GM18520 (cell line): ENCODE results near the gene MTF1.

Experiments used
- ATAC-seq: cut with Tn5 transposase; IDR thresholded peaks from one replicate; pipeline ENCODE4 v1.9.1; 2021; ENCODE audit not compliant: unreplicated experiment

MTF1 gene

DNA sequence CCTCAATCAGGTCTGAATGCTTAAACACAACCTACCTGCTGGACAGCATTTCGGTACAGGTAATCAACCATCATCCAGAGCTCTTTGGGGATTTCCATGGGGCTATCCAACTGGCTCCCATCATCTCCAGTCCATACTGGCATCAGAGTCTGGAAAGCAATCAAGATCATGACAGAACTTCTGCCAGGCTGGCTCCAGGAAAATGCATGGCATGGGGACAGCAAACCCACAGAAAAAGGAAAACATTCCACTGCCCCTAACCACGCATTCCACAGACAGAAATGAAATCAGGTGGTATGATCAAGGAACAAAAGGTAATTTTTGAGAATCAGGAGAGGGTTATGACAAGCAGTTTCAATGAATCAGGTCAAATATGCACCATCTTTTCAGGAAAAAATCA is 9.1 kb upstream of the MTF1 start:
- no peak for ATAC-seq

GRCh38 chr1:37867784-37868183 is 8.4 kb upstream of the MTF1 start:
- no peak for ATAC-seq

DNA sequence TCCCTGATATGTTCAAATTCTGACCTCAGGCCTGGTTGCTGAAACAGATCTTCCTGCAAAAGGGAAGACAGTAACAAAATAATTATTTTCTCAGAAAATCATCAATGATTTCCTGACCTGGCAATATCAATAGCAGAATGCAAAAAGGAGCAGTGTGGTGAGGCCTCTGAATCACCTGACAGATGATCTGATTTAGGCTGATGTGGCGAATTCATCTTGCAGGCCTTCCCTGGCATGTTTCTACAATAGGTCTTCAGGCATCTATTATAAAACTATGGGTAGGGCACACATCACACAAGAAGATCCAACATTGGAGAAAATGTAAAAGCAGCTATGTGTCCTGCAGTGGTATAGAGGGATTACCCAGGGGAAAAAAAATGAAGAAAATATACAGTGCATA is 7.1 kb upstream of the MTF1 start:
- no peak for ATAC-seq

GRCh38 chr1:37865348-37866120 is 6.1 kb upstream of the MTF1 start:
- ATAC-seq = no peak

DNA sequence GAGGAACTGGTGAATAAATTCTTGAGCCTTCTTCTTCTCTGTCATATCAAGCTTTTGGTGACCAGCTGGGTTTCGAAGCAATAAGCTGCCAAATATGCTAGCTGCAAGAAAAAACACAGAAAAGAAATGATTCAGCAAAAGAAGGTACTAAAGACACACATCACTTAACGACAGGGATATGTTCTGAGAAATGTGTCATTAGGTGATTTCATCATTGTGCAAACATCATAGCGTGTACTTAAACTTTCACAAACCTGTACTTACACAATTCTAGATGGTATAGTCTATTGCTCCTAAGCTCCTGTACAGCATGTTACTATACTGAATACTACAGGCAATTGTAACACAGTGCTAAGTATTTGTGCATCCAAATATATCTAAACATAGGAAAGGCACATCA is 2.9 kb upstream of the MTF1 start:
- ATAC-seq = no peak

- ATAC-seq = no peak
These were observed 1.8 kb upstream of the MTF1 start for GRCh38 chr1:37861151-37861550.

DNA sequence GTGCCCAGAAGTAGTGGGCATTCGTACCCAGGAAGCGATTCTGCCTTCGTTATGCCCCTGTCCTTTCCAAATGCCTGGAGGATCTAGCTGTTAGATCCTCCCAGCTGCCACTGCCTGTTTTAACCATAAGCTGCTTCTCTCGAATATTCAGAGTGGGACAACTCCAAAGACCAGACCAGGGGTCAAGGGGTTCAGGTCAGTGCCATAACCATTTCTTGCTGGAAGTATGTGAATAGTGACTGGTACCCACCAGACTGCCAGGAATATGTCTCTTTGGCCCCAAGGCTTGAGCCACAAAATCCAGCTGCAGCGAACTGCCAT is 914 bp upstream of the MTF1 start:
- ATAC-seq = no peak

DNA sequence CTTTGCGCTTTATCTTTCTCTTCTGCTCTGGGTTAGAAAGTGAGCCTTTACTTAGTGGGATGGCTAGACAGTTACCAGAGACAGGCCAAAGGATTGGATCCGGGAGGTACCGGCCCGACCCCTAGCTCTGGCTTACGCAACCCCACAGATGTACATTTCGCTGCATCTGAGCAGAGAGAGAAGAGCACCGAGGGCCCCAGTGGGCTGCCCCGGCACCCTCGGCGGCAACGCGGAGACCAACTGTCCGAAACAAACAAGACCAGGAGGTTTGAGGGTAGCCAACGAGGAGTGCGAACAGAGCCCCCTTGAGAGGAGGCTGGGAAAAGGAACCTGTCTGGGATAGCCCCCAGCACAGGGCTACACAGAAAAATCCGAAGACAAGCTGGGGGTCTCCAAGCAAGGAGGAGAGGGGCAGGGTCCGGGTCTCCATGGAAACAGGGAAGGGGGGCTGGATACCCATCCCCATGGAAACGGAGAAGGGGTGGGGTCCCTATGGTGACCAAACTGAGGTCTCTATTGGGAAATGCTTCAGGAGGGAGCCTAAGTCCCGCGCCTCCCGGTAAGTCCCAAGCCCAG is 373 bp downstream of the MTF1 start:
- ATAC-seq = no peak

DNA sequence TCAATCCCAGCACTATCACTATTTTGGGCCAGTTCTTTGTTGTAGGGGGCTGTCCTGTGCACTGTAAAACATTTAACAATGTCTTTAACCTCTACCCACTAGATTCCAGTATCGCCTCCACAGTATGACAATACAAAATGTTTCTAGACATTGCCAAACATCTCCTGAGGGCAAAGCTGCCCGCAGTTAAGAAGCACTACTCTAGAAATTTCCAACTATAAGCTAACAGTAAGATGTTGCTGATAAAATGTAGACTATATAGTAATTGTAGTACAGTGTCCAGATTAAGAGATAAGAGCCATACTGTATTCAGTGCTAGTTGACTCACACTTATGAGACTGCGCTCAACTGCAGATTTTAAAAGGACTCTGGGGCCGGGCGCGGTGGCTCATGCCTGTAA is 5.0 kb downstream of the MTF1 start:
- ATAC-seq = no peak

DNA sequence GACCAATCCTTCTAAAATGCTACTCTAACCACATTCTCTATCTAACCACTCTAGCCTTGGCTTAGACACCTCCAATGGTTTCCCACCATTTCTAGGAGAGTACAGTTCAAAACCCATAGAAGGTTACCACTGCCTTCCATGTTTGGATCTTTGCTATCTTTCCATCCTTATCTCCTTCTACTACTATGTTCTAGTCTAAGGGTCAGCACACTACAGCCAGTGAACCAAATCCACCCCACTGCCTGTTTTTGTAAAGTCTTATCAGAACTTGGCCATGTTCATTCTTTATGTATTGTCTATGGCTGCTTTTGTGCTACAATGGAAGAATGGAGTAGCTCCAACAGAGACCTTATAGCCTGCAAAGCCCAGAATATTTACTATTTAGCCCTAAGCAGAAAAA is 6.2 kb downstream of the MTF1 start:
- ATAC-seq = no peak

GRCh38 chr1:37851782-37852210 is 7.6 kb downstream of the MTF1 start:
- no peak for ATAC-seq

DNA sequence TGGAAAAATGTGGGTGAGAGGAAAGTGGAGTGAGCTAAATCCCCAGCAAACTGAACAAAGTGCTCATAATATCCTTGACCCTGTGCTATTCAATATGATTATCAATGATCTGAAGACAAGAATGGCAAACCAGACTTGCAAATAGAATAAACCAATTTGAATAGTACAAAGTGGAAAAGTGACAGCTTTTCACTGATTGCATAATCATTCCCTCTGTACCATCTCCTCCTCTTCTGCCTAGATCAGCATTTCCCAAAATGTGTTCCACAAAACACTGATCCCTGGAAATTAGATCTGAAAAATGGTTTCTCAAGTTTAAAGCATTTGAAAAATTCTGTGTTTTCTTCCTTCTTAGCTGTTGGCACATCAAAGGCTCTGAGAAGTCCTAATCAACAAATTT is 8.1 kb downstream of the MTF1 start:
- no peak for ATAC-seq

DNA sequence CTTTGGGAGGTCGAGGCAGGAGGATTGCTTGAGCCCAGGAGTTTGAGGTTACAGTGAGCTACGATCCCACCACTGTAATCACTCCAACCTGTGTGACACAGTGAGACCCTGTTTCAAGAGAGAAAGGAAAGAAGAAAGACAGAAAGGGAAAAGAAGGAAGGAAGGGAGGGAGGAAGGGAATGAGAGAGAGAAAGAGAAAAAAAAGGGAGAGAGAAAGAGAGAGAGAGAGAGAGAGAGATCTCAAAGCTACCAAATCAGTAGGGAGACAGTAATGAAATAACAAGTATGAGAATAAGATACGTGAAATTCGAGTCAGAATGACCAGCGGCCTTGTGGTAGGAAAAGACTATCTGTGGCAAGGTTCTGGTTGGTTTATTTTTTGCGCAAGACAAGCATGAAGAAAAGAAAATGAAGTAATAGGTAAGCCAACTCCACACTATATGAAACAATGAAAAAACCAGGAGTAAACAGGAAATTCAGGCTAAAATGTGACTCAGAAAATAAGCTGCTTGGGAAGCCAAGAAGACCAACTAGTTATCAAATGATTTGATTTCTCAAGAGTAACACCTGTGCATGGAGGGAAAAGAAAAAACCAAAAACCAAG is 8.9 kb downstream of the MTF1 start:
- ATAC-seq = no peak

- ATAC-seq = no peak
These were observed 9.9 kb downstream of the MTF1 start for GRCh38 chr1:37849480-37849879.

GRCh38 chr1:37846647-37847339 is 12.6 kb downstream of the MTF1 start:
- no peak for ATAC-seq

- ATAC-seq = no peak
These were observed 13.6 kb downstream of the MTF1 start for GRCh38 chr1:37845786-37846185.

GRCh38 chr1:37845049-37845646 is 14.2 kb downstream of the MTF1 start:
- ATAC-seq = no peak

DNA sequence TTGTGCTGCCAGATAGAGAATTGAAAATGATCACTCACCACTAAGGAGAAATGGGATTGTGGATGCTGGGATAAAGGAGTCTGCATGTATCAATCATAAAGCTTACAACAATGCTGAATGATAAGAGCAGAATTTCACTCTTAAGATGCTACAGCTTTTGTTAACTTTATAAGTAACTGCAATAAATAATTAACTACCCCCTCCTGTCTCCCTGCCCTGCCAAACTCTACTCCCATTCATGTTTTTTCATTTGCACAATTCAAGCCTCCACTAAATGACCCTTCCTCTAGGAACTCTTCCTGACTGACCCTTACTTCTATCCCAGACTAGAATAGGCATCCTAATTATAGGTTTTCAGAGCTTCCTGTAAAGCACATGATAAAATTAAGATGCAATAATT is 14.9 kb downstream of the MTF1 start:
- no peak for ATAC-seq

DNA sequence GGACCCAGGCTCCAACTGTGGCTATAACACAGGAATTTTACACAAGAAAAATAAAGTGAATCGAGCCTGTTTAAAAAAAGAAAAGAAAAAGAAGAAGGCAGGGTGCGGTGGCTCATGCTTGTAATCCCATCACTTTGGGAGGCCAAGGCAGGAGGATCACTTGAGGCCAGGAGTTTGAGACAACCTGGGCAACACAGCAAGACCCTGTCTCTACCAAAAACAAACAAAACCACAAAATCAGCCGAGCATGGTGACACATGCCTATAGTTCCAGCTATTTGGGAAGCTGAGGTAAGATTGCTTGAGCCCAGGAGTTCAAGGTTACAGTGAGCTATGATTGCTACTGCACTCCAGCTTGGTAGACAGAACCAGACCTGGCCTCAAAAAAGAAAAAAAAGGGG is 17.7 kb downstream of the MTF1 start:
- no peak for ATAC-seq

- ATAC-seq = no peak
These were observed 18.7 kb downstream of the MTF1 start for GRCh38 chr1:37840711-37841110.

GRCh38 chr1:37839676-37840075 is 19.7 kb downstream of the MTF1 start:
- ATAC-seq = no peak

- no peak for ATAC-seq
These were observed 22.6 kb downstream of the MTF1 start for GRCh38 chr1:37836788-37837187.
